HG02623 (cell line): Measurements from ENCODE around the gene RALGAPB.

ENCODE experiments used
- ATAC-seq: cut with Tn5 transposase; IDR thresholded peaks from one replicate; pipeline ENCODE4 v1.9.1; 2021; ENCODE audit warnings: moderate library complexity; ENCODE audit not compliant: unreplicated experiment

The RALGAPB gene

DNA sequence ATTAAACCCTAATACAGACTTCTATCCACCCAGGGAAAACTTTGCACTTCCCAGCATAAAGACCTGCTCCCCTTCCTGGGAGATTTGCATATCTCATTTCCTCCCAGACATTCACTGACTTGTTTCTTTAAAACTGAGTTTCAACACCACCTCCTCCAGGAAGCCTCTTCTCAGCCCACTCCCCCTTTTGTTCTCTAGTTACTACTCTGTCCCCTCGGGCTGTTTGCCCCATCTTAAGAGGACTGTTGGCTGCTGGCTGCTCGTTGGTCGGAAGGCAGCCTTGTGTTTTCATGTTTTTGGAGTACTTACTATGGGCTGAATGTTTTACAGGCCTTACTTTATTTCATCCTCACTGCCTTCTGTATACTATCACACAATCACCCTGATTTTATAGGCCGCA, 135.5 kb downstream of the RALGAPB start:
- ATAC-seq: no peak

DNA sequence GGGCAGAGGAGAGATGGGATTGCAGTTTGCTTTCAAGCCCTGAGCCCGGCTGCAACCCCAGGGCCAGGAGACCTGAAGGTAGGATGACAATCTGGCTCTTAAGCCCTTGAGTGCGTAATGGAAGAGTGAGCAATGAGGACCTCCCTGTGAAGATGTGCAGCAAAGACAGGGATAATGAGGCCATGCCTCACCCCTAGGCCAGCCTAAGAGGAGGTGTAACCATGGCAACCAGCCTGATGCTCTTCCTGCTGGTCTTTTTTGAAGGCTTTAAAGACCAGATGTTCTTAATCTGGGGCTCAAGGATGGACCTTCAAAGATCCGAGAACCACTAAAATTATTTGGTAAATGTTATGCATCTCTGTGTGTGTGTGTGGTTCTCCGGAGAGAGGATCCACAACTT, 137.2 kb downstream of the RALGAPB start:
- ATAC-seq: no peak

DNA sequence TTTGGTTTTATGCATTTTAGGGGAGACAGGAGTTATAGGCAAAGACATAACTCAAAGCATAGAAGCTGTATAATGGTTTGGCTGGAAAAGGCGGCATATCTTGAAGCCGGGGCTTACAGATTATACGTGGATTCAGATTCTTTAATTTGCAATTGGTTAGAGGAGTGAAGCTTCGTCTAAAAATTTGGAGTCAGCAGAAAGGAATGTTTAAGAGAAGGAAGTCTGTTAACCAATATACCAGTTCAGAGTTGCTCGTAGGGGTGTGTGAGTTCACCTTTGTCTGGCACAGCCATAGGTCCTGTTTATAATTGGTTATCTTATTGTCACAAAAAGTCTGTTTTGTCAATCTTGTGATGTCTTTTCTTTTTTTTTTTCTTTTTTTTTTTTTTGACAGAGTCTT, 137.9 kb downstream of the RALGAPB start:
- ATAC-seq: no peak

DNA sequence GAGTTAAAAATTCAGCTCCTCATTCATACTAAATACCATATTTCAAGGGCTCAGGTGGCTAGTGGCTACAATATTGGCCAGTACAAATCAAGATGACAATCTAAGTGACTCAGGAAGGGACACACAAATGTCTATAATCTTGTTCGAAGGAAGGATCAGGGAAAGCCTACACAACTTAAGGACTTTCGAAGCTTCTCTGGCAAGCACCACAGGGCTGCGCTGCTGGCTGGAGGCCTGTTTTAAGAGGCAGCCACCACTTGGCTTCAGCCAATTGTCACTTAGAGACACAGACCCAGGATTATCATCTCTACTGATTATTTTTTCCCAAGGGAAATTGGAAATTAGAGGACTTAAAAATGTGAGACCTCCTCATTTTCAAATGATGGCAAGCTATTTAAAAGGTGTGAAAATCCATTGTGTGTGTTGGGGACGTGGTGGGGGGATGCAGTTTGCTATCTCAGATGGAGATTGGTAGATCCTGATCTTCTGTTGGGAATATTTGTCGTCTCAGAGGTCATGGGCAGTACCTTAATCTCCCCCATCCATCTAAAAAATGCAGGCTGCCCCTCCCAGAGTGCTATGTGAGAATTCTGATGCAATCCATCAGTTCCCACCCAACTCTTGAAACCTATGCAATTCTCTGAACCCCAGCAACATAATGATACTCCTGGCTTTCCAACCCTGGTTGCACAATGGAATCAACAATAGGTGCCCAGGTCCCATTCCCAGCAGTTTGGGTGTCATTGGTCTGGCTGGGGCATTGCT, 140.3 kb downstream of the RALGAPB start:
- ATAC-seq: no peak

DNA sequence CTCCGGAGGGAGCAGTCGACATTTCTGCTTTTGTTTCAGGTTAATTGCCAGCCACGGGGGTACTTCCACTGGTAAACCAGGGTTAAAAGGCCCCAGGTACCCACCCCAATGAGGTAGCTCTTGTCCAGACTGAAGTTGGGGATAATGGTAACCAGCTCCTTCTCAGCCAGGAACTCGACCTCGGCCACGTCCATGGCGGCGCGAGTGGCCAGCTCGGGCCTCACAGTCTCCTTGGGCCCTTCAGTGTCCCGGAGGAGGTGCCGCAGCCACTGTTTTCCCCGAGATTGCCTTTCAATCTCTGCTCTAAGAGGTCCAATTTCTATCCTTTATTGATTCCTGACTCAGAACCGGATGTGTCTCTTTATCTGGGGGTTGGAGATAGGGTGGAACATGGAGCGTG, 142.6 kb downstream of the RALGAPB start:
- ATAC-seq: no peak

DNA sequence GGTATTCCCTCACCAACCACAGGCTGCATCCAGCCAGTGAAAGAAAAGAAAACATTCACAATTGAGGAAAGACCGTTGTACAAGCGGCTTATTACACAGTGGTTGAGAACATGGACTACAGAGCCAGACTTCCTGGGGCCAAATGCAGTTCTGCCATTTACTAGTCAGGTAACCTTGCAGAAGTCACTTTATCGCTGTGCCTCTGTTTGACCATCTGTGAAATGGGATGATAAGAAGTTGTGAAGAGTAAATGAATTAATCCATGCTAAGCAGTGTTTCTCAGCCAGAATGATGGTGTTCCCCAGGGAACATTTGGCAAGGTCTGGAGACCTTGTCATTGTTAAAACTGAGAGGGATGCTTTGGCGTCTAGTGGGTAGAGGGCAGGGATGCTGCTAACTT, 143.8 kb downstream of the RALGAPB start:
- no peak for ATAC-seq

DNA sequence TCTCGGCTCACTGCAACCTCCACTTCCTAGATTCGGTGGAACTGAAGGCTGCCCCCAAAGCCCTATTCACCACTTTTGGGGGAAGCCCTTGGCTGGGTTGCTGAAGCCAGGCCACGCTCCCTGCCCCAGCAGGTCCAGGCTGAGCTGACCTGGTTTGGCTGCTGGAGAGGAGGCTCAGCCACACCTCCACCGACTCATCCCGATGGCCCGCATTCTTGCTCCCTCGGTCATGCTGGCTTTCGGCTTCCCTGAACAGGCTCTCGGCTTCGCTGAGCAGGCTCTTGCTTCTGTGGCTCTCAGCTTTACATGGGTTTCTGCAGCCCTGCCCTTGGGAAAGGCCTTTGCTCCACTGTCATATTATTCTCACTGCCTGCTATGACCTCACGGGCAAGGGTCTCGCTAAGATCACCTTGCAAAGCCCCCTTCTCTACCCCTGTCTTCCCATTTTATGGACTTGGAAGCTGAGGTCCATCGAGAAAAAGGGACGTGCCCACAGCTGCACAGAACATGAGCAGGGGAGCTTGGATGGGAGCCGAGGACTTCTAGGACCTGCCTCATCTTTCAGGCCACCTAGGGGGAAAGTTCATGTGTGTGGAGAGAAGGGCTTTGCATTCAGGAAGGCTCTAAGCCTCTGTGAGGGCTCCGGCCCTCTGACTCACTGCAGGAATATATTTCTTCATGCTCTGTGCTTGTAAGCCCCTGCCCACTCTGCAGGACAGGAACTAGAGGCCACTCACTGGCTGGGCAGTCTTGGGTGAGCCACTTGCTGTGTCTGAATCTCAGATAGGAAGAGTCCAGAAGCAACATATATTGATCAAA, 144.6 kb downstream of the RALGAPB start:
- no peak for ATAC-seq

DNA sequence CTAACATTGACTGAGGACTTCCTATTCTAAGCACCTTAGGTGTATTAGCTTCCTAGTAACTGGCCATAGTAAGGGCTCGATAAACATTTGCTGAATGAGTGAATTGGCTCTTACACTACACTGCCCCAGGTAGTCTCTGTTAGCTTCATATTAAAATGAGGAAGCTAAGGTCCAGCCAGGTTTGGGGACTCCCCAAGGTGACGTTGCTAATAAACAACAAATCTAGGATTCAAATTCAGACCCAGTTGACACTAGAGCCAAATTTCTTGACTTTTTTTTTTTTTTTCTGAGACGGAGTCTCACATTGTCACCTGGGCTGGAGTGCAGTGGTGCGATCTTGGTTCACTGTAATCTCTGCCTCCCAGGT, 145.2 kb downstream of the RALGAPB start:
- ATAC-seq: no peak

DNA sequence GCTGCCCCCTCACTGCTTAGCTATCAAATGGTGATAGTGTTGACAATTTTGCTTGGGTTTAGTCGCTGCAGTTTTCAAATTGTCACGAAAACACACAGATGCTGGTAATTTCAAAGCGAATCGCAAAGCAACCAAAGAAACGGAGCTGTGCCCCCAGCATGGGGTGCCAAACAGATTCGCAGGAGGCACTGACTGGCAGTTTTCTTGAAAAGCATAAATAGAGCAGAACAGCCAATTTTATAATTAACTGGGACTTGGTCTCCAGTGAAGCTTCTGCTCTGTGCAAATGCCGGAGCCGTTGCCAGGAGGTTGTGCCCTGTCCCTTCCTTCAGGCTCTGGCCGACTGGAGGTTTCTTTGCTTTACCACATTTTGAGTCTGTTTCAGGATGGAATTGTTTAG, 147.8 kb downstream of the RALGAPB start:
- no peak for ATAC-seq

DNA sequence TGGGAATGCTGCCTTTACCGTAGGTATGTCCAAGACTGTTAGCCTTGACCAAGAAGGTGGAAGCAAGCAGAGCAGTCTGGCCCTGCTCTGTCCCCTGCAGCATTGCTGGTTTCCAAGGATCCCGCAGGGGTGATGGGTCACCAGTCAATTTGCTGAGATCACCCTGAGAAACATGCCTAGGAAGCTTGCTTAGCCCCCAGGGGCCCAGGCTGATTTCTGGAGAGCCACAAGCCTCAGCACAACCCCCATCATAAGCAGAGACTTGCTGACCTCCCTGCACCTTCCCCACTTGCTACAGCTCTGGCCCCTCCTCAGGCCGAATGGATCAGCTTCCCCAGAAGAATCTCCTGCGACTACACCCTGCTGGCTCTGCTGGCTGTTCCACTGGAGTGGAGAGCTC, 150.4 kb downstream of the RALGAPB start:
- ATAC-seq: no peak

DNA sequence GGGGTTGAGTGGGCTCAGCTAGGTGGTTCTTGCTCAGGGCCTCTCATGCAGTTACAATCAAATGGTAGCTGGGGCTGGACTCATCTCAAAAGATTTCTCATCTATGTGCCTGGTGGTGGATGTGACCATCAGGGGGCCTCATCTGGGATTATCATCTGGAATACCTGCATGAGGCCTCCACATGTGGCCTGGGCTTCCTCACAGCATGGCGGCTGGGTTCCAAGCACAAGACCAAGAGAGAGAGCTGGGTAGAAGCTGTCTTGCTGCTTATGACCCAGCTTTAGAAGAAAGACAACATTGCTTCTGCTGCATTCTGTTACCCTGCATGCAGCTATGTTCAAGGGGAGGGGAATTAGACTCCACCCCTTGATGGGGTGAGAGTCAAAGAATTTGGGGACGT, 151.4 kb downstream of the RALGAPB start:
- no peak for ATAC-seq

DNA sequence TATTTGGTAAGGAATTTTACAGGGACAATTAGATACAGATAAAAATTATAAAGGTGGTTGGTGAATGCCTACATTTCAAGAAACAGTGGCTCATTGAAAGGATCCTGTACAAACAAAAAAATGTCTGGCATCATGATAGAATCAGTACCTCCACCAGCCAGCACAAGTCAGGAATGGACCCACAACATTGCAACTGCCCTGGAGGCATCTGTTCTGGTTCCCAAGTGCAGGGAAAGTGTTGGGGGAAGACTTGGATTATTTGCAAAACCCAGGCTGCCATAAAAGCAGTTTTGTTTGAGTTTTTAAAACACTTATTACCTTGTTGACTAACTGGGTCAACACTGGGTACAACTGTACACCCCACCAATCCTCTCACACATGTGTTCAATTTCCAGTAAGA, 153.3 kb downstream of the RALGAPB start:
- no peak for ATAC-seq

DNA sequence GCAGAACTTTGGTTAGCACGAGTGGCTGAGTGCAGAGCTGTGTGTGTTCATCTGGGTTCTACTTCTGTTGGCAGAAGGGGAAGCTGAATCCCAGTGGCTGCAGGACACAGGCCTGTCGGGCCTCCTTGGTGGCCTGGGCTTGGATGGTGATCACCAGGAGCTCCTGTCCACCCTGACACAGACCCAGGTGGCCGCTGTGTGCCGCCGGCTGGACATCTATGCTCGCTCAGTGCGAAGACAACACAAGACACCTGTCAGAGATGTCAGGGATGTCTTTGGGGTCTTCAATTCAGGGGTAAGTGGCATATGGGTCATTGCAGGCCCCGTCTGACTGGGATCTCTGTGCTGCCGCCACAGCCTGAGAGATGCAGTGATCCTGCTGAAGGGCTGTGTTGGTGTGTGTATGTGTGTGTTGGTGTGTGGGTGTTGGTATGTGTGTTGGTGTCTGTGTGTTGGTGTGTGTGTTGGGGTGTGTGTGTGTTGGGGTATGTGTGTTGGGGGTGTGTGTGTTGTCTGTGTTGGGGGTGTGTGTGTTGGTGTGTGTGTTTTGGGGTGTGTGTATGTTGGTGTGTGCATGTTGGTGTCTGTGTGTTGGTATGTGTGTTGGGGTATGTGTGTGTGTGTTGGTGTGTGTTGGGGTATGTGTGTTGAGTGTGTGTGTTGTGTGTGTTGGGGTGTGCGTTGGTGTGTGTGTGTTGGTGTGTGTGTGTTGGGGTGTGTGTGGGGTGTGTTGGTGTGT, 154.4 kb downstream of the RALGAPB start:
- no peak for ATAC-seq
